Type B pancreatic cell (in vitro differentiated cells): ENCODE data around the gene GABRD. TPM values are rescaled to one million over a fixed set of nuclear protein-coding genes. Genes with fewer than 3 reads are reported as not detected.

Source experiments
- DNase-seq: peaks from one replicate; pipeline ENCODE4 v3.0.0; 2021; ENCODE audit warnings: mixed read lengths; ENCODE audit not compliant: unreplicated experiment; ENCODE audit errors: extremely low spot score
- H3K27ac Mint-ChIP-seq: 2 replicates; pipeline ENCODE4 v1.8.0; 2021; ENCODE audit warnings: mild to moderate bottlenecking, mixed read lengths
- H3K27me3 Mint-ChIP-seq: 2 replicates; pipeline ENCODE4 v1.8.0; 2021; ENCODE audit warnings: mixed read lengths
- H3K36me3 Mint-ChIP-seq: 2 replicates; pipeline ENCODE4 v1.8.0; 2021; ENCODE audit warnings: mixed read lengths
- H3K4me1 Mint-ChIP-seq: one replicate; pipeline ENCODE4 v1.8.0; 2021; ENCODE audit warnings: mixed read lengths; ENCODE audit not compliant: unreplicated experiment
- H3K4me3 Mint-ChIP-seq: 2 replicates; pipeline ENCODE4 v1.8.0; 2021; ENCODE audit warnings: mild to moderate bottlenecking, mixed read lengths
- H3K9me3 Mint-ChIP-seq: 2 replicates; pipeline ENCODE4 v1.8.0; 2021; ENCODE audit warnings: mixed read lengths
- CTCF ChIP-seq: fragments of 200-600 bp; sonication (generic); conservative IDR thresholded peaks from 2 replicates; pipeline ENCODE4 v1.5.0; 2021; ENCODE audit warnings: antibody characterized with exemption, mild to moderate bottlenecking
- total RNA-seq: library from RNA; stranded (reverse); gene quantifications from 2 replicates; pipeline ENCODE4 v1.2.1, GENCODE V29; 2021; ENCODE audit warnings: low replicate concordance

Gene GABRD
- total RNA-seq, 1 donor from 2014 or later, result 0.43 TPM

- no peak for TF ChIP-seq CTCF
- Mint-ChIP-seq H3K4me1 (peaks cover 17% of the 10 kb centered on the region), H3K36me3 (no peaks in the 10 kb centered on the region), H3K27ac (peak overlapping the region; percentile 84), H3K4me3 (peak overlapping the region; percentile 30), H3K27me3 (peaks cover 3% of the 10 kb centered on the region), H3K9me3 (no peaks in the 10 kb centered on the region)
- DNase-seq, result no peak
Observed at GRCh38 chr1:1988061-1988945, 30.8 kb upstream of the GABRD start.

GRCh38 chr1:1989102-1989542 is 30.0 kb upstream of the GABRD start:
- Mint-ChIP-seq H3K27me3 (peaks cover 3% of the 10 kb centered on the region), H3K36me3 (no peaks in the 10 kb centered on the region), H3K27ac (peak overlapping the region; percentile 84), H3K9me3 (no peaks in the 10 kb centered on the region), H3K4me1 (peaks cover 17% of the 10 kb centered on the region), H3K4me3 (peak overlapping the region; percentile 20)
- no peak for TF ChIP-seq CTCF
- no peak for DNase-seq

- Mint-ChIP-seq H3K36me3 (no peaks in the 10 kb centered on the region), H3K27me3 (peaks cover 6% of the 10 kb centered on the region), H3K4me3 (no peak overlapping the region), H3K27ac (peak overlapping the region; percentile 10), H3K4me1 (peaks cover 21% of the 10 kb centered on the region), H3K9me3 (no peaks in the 10 kb centered on the region)
- no peak for DNase-seq
- no peak for TF ChIP-seq CTCF
Observed at GRCh38 chr1:1989789-1990188, 29.4 kb upstream of the GABRD start.

GRCh38 chr1:1990222-1990621 is 28.9 kb upstream of the GABRD start:
- H3K9me3 Mint-ChIP-seq, result no peaks in the 10 kb centered on the region
- H3K4me3 Mint-ChIP-seq, result no peak overlapping the region
- TF ChIP-seq CTCF, result no peak
- DNase-seq, result no peak
- H3K36me3 Mint-ChIP-seq, result no peaks in the 10 kb centered on the region
- peaks cover 8% of the 10 kb centered on the region for H3K27me3 Mint-ChIP-seq
- peaks cover 22% of the 10 kb centered on the region for H3K4me1 Mint-ChIP-seq
- H3K27ac Mint-ChIP-seq, result no peak overlapping the region

- peaks cover 12% of the 10 kb centered on the region for H3K27me3 Mint-ChIP-seq
- no peak overlapping the region for H3K27ac Mint-ChIP-seq
- DNase-seq, result no peak
- H3K36me3 Mint-ChIP-seq, result no peaks in the 10 kb centered on the region
- no peak overlapping the region for H3K4me3 Mint-ChIP-seq
- H3K4me1 Mint-ChIP-seq, result peaks cover 19% of the 10 kb centered on the region
- no peaks in the 10 kb centered on the region for H3K9me3 Mint-ChIP-seq
- TF ChIP-seq CTCF, result no peak
Observed at GRCh38 chr1:1994536-1994935, 24.6 kb upstream of the GABRD start.
